GM18499 (cell line): Measurements from ENCODE around the gene FGFR3.

Experiments used
- ATAC-seq: cut with Tn5 transposase; IDR thresholded peaks from one replicate; pipeline ENCODE4 v1.9.1; 2021; ENCODE audit warnings: moderate number of reproducible peaks; ENCODE audit not compliant: insufficient read depth, unreplicated experiment

Gene FGFR3

GRCh38 chr4:1785592-1785991 lies 7.5 kb upstream of the FGFR3 start:
- ATAC-seq, result no peak

- no peak for ATAC-seq
Observed at GRCh38 chr4:1786544-1787362, 6.3 kb upstream of the FGFR3 start.

GRCh38 chr4:1787411-1788077 lies 5.5 kb upstream of the FGFR3 start:
- no peak for ATAC-seq

- ATAC-seq, result no peak
Observed at GRCh38 chr4:1788254-1788973, 4.7 kb upstream of the FGFR3 start.

- no peak for ATAC-seq
Observed at GRCh38 chr4:1789552-1789951, 3.5 kb upstream of the FGFR3 start.

- ATAC-seq, result no peak
Observed at GRCh38 chr4:1790005-1790404, 3.1 kb upstream of the FGFR3 start.

GRCh38 chr4:1792158-1792831 lies 798 bp upstream of the FGFR3 start:
- ATAC-seq, result no peak

- ATAC-seq, result no peak
Observed at GRCh38 chr4:1793496-1793840, 375 bp downstream of the FGFR3 start.

- ATAC-seq, result no peak
Observed at GRCh38 chr4:1793940-1794808, 1.1 kb downstream of the FGFR3 start.

- no peak for ATAC-seq
Observed at GRCh38 chr4:1794809-1795298, 1.8 kb downstream of the FGFR3 start.

GRCh38 chr4:1795299-1796195 lies 2.5 kb downstream of the FGFR3 start:
- no peak for ATAC-seq

- no peak for ATAC-seq
Observed at GRCh38 chr4:1796486-1797204, 3.6 kb downstream of the FGFR3 start.

- no peak for ATAC-seq
Observed at GRCh38 chr4:1797298-1797860, 4.3 kb downstream of the FGFR3 start.

- no peak for ATAC-seq
Observed at GRCh38 chr4:1797861-1798579, 4.9 kb downstream of the FGFR3 start.

- ATAC-seq, result no peak
Observed at GRCh38 chr4:1798580-1799386, 5.7 kb downstream of the FGFR3 start.
